Ureter (tissue), 1 donor: ENCODE results near the gene PLVAP. TPM values are rescaled to one million over a fixed set of nuclear protein-coding genes. Genes with fewer than 3 reads are reported as not detected.

ENCODE experiments used
- DNase-seq: peaks from one replicate; pipeline ENCODE4 v3.0.0-alpha.2; 2020; ENCODE audit warnings: low spot score
- total RNA-seq: library from RNA; stranded (reverse); gene quantifications from one replicate; pipeline ENCODE4 v1.2.4, GENCODE V29; 2023
- donor health status: DM: yes; HTN: yes; CAD: no.

The PLVAP gene
- total RNA-seq, 1 donor from 2014 or later: 159 TPM

GRCh38 chr19:17303167-17303939 is 73.8 kb downstream of the PLVAP start, which contains the start of gene ABHD8:
TSS of gene ABHD8 (minus strand) at chr19:17303425. CDS start at chr19:17301616, 1,809 bp downstream.
- peak; percentile 98 for DNase-seq

GRCh38 chr19:17302391-17303166 is 74.6 kb downstream of the PLVAP start:
- DNase-seq: no peak

Other genes starting within 250 kb of the PLVAP start
- gene USE1, start 162.0 kb downstream of the PLVAP start, total RNA-seq: 20.2 TPM
- gene OCEL1, start 151.1 kb downstream of the PLVAP start, total RNA-seq: 21.9 TPM
- gene NR2F6, start 131.4 kb downstream of the PLVAP start, total RNA-seq: 72.1 TPM
- 7.2 TPM for gene USHBP1, start 112.6 kb downstream of the PLVAP start, total RNA-seq
- 67.7 TPM for gene BABAM1, start 109.9 kb downstream of the PLVAP start, total RNA-seq
- 0.23 TPM for gene ANKLE1, start 95.4 kb downstream of the PLVAP start, total RNA-seq
- 6.3 TPM for gene ABHD8, start 73.9 kb downstream of the PLVAP start, total RNA-seq
- 48.5 TPM for gene MRPL34, start 71.5 kb downstream of the PLVAP start, total RNA-seq
- gene DDA1, start 67.8 kb downstream of the PLVAP start, total RNA-seq: 32.0 TPM
- 7.9 TPM for gene ANO8, start 42.5 kb downstream of the PLVAP start, total RNA-seq
- 30.3 TPM for gene GTPBP3, start 39.8 kb downstream of the PLVAP start, total RNA-seq
- 0.86 TPM for gene CCDC194, start 16.9 kb upstream of the PLVAP start, total RNA-seq
- gene BST2, start 28.3 kb upstream of the PLVAP start, total RNA-seq: 45.8 TPM
- 33.0 TPM for gene MVB12A, start 42.7 kb upstream of the PLVAP start, total RNA-seq
- gene TMEM221, start 71.3 kb upstream of the PLVAP start, total RNA-seq: 0.31 TPM
- not detected for gene NXNL1, start 83.6 kb upstream of the PLVAP start, total RNA-seq
- gene SLC27A1, start 93.2 kb upstream of the PLVAP start, total RNA-seq: 17.1 TPM
- gene PGLS, start 134.3 kb upstream of the PLVAP start, total RNA-seq: 91.7 TPM
- 66.3 TPM for gene COLGALT1, start 178.3 kb upstream of the PLVAP start, total RNA-seq